H9 (cell line): ENCODE data around the gene PNKD. TPM values are rescaled to one million over a fixed set of nuclear protein-coding genes. Genes with fewer than 3 reads are reported as not detected.

Experiments
- DNase-seq: peaks from one replicate; pipeline ENCODE4 v3.0.0-alpha.2; 2017
- H2AFZ ChIP-seq: one replicate; pipeline ENCODE4 v1.6.1; 2013; ENCODE audit warnings: mild to moderate bottlenecking, low read length, control low read depth, moderate library complexity
- H2AK5ac ChIP-seq: 2 replicates; pipeline ENCODE4 v1.6.1; 2013; ENCODE audit warnings: low read length, control low read depth, mixed read lengths; ENCODE audit not compliant: insufficient read length
- H2BK120ac ChIP-seq: one replicate; pipeline ENCODE4 v1.6.1; 2013; ENCODE audit warnings: low read depth, mild to moderate bottlenecking, low read length, control low read depth, inconsistent platforms; ENCODE audit not compliant: poor library complexity, severe bottlenecking
- H2BK12ac ChIP-seq: 2 replicates; pipeline ENCODE4 v1.6.1; 2013; ENCODE audit warnings: low read length, control low read depth, mixed read lengths, low read depth; ENCODE audit not compliant: insufficient read length
- H2BK15ac ChIP-seq: 2 replicates; pipeline ENCODE4 v1.6.1; 2013; ENCODE audit warnings: low read depth, low read length, control low read depth
- H2BK20ac ChIP-seq: one replicate; pipeline ENCODE4 v1.6.1; 2013; ENCODE audit warnings: low read depth, mild to moderate bottlenecking, low read length, control low read depth, inconsistent platforms; ENCODE audit not compliant: poor library complexity, severe bottlenecking
- H2BK5ac ChIP-seq: 2 replicates; pipeline ENCODE4 v1.6.1; 2013; ENCODE audit warnings: low read length, control low read depth, mixed read lengths; ENCODE audit not compliant: insufficient read length
- H3K14ac ChIP-seq: 2 replicates; pipeline ENCODE4 v1.6.1; 2013; ENCODE audit warnings: low read length, control low read depth; ENCODE audit not compliant: insufficient read depth
- H3K18ac ChIP-seq: 2 replicates; pipeline ENCODE4 v1.6.1; 2013; ENCODE audit warnings: low read depth, mild to moderate bottlenecking, mixed read lengths, low read length, control low read depth; ENCODE audit not compliant: insufficient read length
- H3K23ac ChIP-seq: 2 replicates; pipeline ENCODE4 v1.6.1; 2013; ENCODE audit warnings: low read length, control low read depth, mixed read lengths, low read depth; ENCODE audit not compliant: insufficient read length
- H3K23me2 ChIP-seq: 2 replicates; pipeline ENCODE4 v1.6.1; 2013; ENCODE audit warnings: low read depth, mild to moderate bottlenecking, mixed read lengths, low read length, control low read depth; ENCODE audit not compliant: insufficient read length, poor library complexity, severe bottlenecking
- H3K27ac ChIP-seq: 2 replicates; pipeline ENCODE4 v1.5.1; 2013; ENCODE audit warnings: low read length, control low read depth, mixed read lengths, low read depth; ENCODE audit not compliant: insufficient read length
- H3K27me3 ChIP-seq: 2 replicates; pipeline ENCODE4 v1.6.1; 2013; ENCODE audit warnings: low read length, control low read depth, inconsistent platforms; ENCODE audit not compliant: insufficient read depth
- H3K4ac ChIP-seq: 2 replicates; pipeline ENCODE4 v1.6.1; 2013; ENCODE audit warnings: low read depth, mild to moderate bottlenecking, control low read depth, inconsistent platforms, low read length, moderate library complexity
- H3K4me1 ChIP-seq: 2 replicates; pipeline ENCODE4 v1.6.1; 2013; ENCODE audit warnings: low read length, control low read depth, inconsistent platforms; ENCODE audit not compliant: insufficient read depth
- H3K4me2 ChIP-seq: 2 replicates; pipeline ENCODE4 v1.6.1; 2013; ENCODE audit warnings: low read length, control low read depth, mixed read lengths; ENCODE audit not compliant: insufficient read length, insufficient read depth
- H3K56ac ChIP-seq: 2 replicates; pipeline ENCODE4 v1.6.1; 2013; ENCODE audit warnings: low read depth, mild to moderate bottlenecking, mixed read lengths, low read length, control low read depth; ENCODE audit not compliant: insufficient read length
- H3K79me1 ChIP-seq: 2 replicates; pipeline ENCODE4 v1.6.1; 2013; ENCODE audit warnings: low read depth, mild to moderate bottlenecking, moderate library complexity, low read length, control low read depth, inconsistent platforms; ENCODE audit not compliant: insufficient read depth, poor library complexity, severe bottlenecking
- H3K79me2 ChIP-seq: 2 replicates; pipeline ENCODE4 v1.6.1; 2013; ENCODE audit warnings: low read length, control low read depth, inconsistent platforms; ENCODE audit not compliant: insufficient read depth
- H3K9ac ChIP-seq: 2 replicates; pipeline ENCODE4 v1.6.1; 2013; ENCODE audit warnings: low read length, control low read depth, mixed read lengths; ENCODE audit not compliant: insufficient read length; ENCODE audit errors: extremely low read depth
- H3K9me3 ChIP-seq: one replicate; pipeline ENCODE4 v1.6.1; 2013; ENCODE audit warnings: low read depth, low read length, inconsistent platforms; ENCODE audit not compliant: control insufficient read depth
- H3T11ph ChIP-seq: one replicate; pipeline ENCODE4 v1.6.1; 2013; ENCODE audit warnings: mild to moderate bottlenecking, low read length, control low read depth, inconsistent platforms
- H4K20me1 ChIP-seq: one replicate; pipeline ENCODE4 v1.6.1; 2013; ENCODE audit not compliant: control insufficient read depth, insufficient read length, insufficient read depth
- H4K5ac ChIP-seq: 2 replicates; pipeline ENCODE4 v1.6.1; 2013; ENCODE audit warnings: low read depth, mild to moderate bottlenecking, mixed read lengths, low read length, control low read depth; ENCODE audit not compliant: insufficient read length
- H4K8ac ChIP-seq: replicated peaks from 2 replicates; pipeline ENCODE4 v1.6.1; 2013; ENCODE audit warnings: low read length, control low read depth, mixed read lengths, low read depth; ENCODE audit not compliant: insufficient read length
- H4K91ac ChIP-seq: 2 replicates; pipeline ENCODE4 v1.6.1; 2013; ENCODE audit warnings: low read depth, mild to moderate bottlenecking, moderate library complexity, mixed read lengths, low read length, control low read depth; ENCODE audit not compliant: insufficient read length
- H3K27ac Mint-ChIP-seq, 3 experiments: 2 replicates in 2 of 3; 3 replicates in 1 of 3; pipeline ENCODE4 v1.8.0; 2020 to 2021; ENCODE audit warnings: mixed read lengths in 3 of 3, mild to moderate bottlenecking in 1 of 3, moderate library complexity in 1 of 3
- H3K27me3 Mint-ChIP-seq: 2 replicates; pipeline ENCODE4 v1.8.0; 2021; ENCODE audit warnings: low read depth, mild to moderate bottlenecking, moderate library complexity, mixed read lengths
- H3K36me3 Mint-ChIP-seq, 3 experiments: 2 replicates in 2 of 3; 3 replicates in 1 of 3; pipeline ENCODE4 v1.8.0; 2020 to 2021; ENCODE audit warnings: low read depth in 3 of 3, mixed read lengths in 3 of 3; ENCODE audit not compliant: insufficient read depth in 1 of 3
- H3K4me1 Mint-ChIP-seq, 2 experiments: 2 replicates each; pipeline ENCODE4 v1.8.0; 2020; ENCODE audit warnings: mixed read lengths in 2 of 2
- H3K4me3 Mint-ChIP-seq, 2 experiments: 2 replicates in 1 of 2; 3 replicates in 1 of 2; pipeline ENCODE4 v1.8.0; 2020 to 2021; ENCODE audit warnings: mild to moderate bottlenecking in 2 of 2, mixed read lengths in 2 of 2, moderate library complexity in 1 of 2
- H3K9me3 Mint-ChIP-seq, 2 experiments: 2 replicates in 1 of 2; 3 replicates in 1 of 2; pipeline ENCODE4 v1.8.0; 2020; ENCODE audit warnings: mild to moderate bottlenecking in 2 of 2, mixed read lengths in 2 of 2, moderate library complexity in 1 of 2
- WGBS: extraction: QIAGEN DNeasy Blood & Tissue Kit; methylation state at CpG from one replicate; pipeline ENCODE4 v1.1.7; 2013; ENCODE audit warnings: missing lambda C conversion rate, low lambda C conversion rate, mixed read lengths; ENCODE audit not compliant: insufficient read length; ENCODE audit errors: extremely low coverage; 5-methylcytosine and 5-hydroxymethylcytosine counted together
- total RNA-seq: library from RNA; stranded (reverse); gene quantifications from 2 replicates; pipeline ENCODE4 v1.2.1, GENCODE V29; 2021
- TF ChIP-seq, protein P1 (sequence below): fragments of 200-600 bp; sonication (generic); conservative IDR thresholded peaks from 3 replicates; pipeline ENCODE4 v1.8.0; 2021; ENCODE audit warnings: antibody characterized with exemption, mild to moderate bottlenecking

PNKD gene
- total RNA-seq, 1 experiment from 2014 or later, result 31.6 TPM

DNA sequence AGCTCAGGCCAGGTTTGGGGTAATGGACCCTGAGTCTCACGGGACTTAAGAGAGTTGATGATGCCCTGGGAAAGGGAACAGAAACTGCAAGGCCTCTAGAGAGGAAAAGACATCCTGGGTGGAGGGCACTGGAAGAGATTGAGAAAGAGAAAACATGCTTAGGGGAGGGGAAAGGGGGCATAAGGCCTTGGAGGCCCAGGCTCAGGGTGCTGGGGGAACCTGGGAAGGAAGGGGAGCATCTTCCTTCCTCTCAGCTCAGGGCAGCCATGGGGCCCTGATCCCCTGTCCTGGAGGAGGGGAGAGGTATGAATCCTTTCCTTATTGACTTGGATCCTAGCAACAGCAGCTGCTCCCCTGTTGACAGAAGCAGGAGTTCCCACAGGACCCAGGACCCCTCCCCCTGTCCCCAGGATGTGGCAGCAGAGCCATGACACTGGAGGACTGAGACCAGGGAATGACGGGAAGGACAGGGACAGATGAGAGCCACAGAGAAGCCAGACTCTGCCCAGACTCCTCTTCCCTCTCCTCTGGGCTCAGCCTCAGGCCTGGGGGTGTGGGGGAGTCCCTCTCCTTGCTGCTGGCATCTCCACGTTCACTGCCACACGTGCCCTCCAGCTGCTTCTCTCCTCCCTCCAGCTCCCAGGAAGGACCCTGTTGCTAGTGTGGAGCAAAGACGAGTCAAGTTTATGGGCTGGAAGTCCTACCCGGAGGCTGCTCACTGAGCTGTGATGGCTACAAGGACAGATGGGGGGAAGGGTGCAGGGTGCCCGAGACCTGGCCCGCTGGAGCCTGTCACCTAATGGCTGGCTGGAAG, 8.7 kb upstream of the PNKD start:
- Mint-ChIP-seq H3K4me1 (peaks cover 23 to 34% of the 10 kb centered on the region in 2 experiments), H3K27ac (peak overlapping the region; percentile 76 to 88 (median 79); a peak in 4 of 7 replicates), H3K27me3 (no peaks in the 10 kb centered on the region), H3K9me3 (no peaks in the 10 kb centered on the region), H3K4me3 (peak overlapping the region; percentile 15 to 42; a peak in 3 of 5 replicates), H3K36me3 (peaks cover 6 to 25% (median 21%) of the 10 kb centered on the region in 3 experiments; a peak in 6 of 7 replicates)
- Histone ChIP-seq H3K18ac (no peak overlapping the region), H4K5ac (no peak overlapping the region), H3K14ac (peak overlapping the region; percentile 20; the same call in 1 of the 2 replicates), H2BK120ac (no peak overlapping the region), H2BK5ac (no peak overlapping the region), H2AFZ (no peak overlapping the region), H2BK20ac (no peak overlapping the region), H3K23me2 (no peaks in the 10 kb centered on the region), H3K4me2 (no peak overlapping the region), H3K9me3 (no peaks in the 10 kb centered on the region), H3K27me3 (no peaks in the 10 kb centered on the region), H2AK5ac (no peak overlapping the region), H3K23ac (no peak overlapping the region), H3T11ph (no peak overlapping the region), H3K79me2 (no peaks in the 10 kb centered on the region), H2BK12ac (no peak overlapping the region), H4K91ac (no peak overlapping the region), H4K8ac (no peak overlapping the region), H3K4me1 (peaks cover 4% of the 10 kb centered on the region; the same call in 1 of the 2 replicates), H3K79me1 (no peaks in the 10 kb centered on the region), H2BK15ac (no peak overlapping the region), H3K56ac (no peak overlapping the region), H4K20me1 (no peaks in the 10 kb centered on the region), H3K4ac (no peak overlapping the region), H3K27ac (no peak overlapping the region), H3K9ac (no peak overlapping the region)
- TF ChIP-seq, protein P1, sequence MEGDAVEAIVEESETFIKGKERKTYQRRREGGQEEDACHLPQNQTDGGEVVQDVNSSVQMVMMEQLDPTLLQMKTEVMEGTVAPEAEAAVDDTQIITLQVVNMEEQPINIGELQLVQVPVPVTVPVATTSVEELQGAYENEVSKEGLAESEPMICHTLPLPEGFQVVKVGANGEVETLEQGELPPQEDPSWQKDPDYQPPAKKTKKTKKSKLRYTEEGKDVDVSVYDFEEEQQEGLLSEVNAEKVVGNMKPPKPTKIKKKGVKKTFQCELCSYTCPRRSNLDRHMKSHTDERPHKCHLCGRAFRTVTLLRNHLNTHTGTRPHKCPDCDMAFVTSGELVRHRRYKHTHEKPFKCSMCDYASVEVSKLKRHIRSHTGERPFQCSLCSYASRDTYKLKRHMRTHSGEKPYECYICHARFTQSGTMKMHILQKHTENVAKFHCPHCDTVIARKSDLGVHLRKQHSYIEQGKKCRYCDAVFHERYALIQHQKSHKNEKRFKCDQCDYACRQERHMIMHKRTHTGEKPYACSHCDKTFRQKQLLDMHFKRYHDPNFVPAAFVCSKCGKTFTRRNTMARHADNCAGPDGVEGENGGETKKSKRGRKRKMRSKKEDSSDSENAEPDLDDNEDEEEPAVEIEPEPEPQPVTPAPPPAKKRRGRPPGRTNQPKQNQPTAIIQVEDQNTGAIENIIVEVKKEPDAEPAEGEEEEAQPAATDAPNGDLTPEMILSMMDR, result no peak
- no CpG with 5 or more reads among the region's 8 CpGs for WGBS
- no peak for DNase-seq
